Measurements from ENCODE around the gene SUSD3.

Gene SUSD3

DNA sequence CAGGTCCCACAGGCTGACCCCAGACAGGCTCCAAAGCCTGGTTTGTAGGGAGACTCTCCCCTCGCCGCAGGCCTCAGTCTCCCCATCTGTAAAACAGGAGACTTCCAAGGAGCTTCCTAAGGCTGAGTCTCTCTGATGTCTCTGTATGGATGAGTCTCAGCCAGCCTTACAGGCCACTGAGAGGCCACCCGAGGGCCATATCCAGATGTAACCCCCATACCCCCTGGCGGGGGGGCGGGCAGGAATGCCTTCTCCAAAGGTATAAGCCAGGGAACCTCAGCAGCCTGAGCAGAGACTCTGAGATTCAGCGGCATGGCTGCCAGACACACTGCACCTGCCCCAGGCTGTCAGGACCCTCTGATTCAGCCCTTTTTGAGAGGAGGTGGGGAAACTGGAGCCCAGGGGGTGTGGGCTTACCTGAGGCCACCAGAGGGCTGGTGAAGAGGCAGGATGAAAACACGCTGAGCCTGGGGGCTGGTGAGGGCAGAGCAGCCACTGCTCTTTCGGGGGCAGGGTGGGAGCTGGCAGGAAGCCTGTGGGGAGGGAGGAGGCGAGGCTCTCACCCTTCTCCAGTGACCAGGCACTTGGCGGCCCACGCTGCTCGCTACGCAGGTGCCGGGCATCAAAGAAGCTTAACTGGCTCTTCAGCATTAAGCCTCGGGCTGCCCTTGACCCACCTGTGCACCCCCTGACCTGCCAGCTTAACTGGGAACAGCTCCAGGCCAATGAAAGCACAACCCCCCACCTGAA is 5.5 kb upstream of the SUSD3 start:
- no peak for DNase-seq (ENCODE audit: low read depth)

DNA sequence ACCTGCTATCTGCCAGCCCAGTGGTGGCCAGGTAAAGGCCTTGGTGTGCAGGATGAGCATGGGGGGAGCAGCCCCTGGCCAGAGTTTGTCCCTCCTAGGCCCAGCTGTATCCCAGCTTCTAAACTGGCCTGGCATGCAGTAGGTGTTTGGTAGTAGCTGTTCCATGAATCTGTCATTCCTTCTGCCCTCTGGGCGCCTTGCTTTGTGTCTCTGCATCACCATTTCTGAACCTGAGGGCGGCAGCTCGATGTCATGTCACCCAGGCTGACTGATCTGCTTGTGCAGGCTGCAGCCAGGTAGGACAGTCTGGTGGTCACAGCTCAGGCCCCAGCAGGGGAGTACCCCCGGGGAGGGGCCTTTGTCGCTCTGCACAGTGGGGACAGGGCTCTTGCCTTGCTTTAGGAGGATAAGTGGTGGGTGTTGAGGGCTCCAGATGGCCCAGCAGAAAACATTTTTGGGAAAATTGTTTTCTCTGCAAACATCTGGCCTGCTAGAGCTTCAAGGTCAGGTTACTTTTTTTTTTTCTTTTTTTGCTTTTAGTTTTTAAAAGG is 4.6 kb upstream of the SUSD3 start:
- DNase-seq (ENCODE audit: low read depth) = no peak

DNA sequence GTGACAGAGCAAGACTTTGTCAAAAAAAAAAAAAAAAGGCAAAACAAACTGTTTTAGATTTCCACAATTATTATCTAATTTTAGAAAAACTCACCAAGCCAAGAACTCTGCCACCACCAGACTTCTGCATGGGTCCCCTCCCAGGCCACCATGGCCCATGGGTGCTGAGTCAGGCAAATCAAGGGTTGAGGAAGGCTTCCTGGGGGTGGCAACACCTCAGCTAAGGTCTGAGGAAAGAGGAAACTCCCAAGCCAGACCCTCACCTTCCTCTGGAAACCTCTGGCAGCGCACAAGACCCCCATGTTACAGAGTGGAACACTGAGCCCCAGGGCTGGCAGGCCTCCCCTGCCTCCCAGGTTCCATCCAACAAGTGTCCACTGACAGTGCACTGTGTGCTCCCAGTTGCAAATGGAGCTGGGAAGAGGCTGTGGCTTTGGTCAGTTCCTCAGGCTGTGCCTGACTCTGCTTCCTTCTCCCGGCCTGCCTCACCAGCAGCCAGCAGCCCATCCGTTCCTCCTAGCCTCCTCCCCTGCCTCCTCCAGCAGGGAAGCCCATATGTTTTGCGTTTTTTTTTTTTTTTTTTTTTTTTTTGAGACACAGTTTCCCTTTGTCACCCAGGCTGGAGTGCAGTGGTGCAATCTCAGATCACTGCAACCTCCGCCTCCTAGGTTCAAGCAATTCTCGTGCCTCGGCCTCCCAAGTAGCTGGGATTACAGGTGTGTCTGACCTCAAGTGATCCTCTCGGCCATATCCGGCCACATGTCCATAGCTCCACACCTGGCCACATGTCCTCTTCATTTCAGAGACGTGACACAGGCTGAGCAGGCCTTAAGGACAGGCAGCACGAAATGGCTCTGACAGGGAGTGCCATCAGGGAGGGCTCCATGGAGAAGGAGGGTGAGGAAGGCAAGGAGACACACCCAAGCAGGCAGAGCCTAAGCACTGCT is 3.5 kb upstream of the SUSD3 start:
- DNase-seq (ENCODE audit: low read depth) = no peak

DNA sequence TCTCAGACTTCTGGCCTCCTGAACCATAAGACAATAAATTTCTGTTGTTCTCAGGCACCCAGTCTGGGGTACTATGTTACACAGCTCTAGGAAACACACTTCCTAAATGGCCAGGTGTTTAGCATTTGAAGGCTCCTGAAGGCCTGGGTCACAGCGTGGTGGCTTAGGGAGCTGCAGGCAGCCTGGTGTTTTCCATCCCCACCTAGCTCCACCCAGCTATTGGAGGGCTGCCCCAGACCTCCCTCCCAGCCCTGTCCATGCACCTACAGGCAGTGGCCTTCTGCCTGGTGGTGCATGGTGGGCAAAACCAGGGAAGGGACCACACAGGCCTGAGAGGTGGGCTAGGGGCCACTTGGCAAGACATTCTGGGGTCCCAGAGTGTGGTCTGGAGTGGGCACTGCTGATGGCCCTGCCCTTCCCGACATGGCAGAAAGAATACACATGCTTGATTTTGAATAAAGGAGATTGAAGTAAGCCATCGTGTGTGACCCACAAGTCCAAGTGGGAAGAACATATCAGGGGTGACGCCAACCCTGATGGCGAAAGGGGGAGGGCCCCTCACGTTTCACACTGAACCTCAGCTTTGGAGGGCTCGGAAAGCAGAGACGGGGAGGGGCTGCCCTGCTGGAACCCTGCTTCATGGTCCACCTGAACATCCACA is 1.3 kb upstream of the SUSD3 start:
- no peak for DNase-seq (ENCODE audit: low read depth)

DNA sequence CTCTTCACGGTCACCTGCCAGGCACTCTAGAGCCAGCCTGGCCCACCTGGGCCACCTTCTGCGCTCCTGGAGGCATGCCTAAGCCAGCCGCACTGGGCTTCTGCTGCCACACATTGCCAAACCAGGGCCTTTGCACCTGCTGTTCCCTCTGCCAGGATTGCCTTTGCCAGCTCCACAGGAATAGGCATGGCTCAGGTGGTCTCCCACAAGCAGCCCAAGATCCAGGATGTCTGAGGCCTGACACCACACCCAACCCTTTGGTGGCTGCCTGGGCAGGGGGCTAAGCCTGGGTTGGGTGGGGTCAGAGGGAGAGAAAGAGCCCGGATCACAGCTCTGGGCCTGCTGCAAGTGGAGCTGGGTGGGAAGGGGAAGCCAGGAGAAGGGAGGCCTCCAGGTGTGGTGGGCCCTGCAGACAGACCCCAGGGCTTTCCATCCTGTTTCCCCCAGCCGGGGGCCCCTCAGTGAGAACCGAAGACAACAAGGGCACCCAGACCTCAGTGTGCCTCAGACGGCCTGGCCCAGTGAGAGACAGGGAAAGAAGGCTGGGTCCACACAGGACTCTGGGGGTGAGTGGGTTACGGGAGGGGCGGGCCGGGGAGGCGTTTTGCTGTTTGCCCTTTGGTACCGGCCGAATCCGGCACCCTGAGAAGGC is 672 bp upstream of the SUSD3 start:
- no peak for DNase-seq (ENCODE audit: low read depth)

DNA sequence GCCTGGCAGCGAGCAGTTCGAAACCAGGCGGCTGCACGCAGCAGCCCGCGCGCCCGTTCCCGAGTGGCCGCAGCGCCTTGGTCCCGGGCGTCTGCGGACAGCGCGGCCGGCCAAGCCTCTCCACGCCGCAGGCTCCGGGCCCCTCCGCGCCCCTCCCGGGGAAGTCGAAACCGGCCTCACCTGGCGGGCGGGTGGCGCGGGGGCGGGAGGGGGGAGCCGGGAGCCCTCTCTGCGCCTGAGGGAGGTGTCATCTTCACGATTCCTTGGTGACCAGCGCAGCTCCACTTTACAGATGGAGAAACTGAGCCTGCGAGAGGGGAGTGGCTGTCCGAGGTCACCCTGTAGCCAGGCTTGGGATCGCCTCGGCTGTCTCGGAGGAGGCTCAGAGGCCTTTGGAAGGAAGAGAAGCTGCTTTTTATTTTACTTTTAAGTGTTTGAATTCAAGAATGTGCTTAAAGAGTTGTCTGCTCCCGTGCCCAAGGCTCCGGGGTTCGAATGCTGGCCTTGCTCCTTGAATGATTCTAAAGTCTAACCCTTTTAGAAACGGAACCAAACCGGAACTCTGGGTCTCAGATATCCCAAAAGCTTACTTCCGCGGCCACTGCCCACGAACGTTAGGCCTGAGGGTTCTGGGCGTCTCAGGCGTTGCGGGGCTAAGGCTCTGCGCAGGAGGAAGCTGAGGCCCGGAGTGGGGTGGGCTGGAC is 662 bp downstream of the SUSD3 start:
- DNase-seq (ENCODE audit: low read depth) = no peak

DNA sequence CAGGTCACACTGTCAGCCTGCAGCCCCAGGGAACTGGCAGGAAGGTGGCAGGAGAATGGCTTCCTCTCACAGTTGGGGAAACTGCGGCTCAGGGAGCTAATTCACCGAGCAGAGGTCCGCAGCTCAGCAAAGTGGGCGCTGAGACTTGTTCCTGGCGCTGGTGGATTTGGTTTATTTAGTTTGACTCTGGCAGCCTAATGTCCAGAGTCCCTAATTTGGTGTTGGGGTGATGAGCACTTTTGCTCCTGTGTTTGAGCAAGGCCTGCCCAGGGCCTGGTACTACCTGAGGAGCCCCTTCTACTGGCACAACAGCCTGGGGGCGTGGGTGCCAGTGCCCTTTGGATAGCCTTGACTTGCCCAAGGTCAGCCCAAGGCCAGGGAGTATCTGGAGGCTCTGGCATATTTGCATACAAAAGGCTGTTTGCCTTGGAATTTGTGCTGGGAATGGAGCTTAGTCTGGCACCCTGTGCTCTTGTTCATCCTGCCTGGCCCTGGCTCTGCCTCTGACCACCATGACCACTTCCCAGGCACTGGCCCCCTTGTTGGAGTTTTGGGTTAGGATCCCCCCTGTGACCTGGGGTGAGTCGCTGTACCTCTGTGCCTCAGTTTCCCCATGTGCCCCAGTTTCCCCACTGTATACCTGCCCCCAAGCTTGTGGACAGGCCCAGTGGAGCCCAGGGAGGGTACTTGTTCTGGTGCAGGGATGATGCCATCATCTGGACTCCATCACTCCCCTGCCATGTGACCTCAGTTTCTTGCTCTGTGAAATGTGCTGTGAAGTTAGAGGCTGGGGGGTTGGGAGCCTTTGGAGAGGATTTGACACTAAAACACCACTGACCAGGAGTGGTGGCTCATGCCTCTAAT is 1.4 kb downstream of the SUSD3 start:
- DNase-seq (ENCODE audit: low read depth) = no peak

DNA sequence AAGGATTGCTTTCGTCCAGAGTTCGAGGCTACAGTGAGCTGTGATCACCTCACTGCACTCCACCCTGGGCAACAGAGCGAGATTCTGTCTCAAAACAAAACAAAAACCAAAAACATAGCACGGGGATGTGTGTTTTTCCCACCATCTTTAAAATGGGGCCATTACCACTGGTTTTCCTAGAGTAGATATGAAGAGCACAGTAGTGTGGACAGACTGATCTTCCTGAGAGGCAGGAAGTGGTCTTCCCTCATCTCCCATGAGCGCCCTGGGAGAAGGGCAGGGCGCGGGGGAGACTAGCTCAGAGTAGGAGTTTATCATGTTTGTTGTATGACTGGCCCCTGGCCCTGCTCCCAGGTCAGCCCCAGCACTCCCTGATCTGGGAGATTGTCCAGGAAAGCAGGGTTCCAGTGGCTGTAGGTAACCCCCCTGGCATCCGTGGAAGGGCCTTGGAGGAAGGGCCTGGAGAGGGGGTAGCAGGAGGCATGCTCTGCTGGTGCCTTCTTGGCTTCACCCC is 2.3 kb downstream of the SUSD3 start:
- DNase-seq (ENCODE audit: low read depth) = no peak

DNA sequence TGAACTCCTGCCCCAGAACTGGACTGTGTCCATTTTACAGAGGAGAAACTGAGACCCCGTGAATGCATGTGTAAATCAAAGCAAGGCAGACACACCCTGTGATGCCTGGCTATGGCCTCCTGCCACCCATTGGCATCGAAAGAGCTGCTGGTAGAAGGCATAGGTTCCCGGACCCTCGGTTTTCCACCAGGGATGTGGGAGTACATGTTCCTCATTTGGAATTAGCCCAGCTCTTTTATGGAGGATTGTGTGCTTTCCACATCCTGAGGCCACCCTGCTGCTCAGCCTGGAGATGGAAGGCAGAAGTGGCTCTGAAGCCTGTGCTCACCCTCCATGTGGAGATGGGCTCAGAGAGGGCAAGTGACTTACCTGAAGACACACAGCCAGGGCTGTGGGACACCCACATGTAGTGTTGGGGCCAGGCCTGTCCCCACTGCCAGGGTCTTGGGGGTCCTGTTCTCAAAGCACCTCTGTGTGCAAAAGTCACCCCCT is 2.8 kb downstream of the SUSD3 start:
- DNase-seq (ENCODE audit: low read depth) = no peak

DNA sequence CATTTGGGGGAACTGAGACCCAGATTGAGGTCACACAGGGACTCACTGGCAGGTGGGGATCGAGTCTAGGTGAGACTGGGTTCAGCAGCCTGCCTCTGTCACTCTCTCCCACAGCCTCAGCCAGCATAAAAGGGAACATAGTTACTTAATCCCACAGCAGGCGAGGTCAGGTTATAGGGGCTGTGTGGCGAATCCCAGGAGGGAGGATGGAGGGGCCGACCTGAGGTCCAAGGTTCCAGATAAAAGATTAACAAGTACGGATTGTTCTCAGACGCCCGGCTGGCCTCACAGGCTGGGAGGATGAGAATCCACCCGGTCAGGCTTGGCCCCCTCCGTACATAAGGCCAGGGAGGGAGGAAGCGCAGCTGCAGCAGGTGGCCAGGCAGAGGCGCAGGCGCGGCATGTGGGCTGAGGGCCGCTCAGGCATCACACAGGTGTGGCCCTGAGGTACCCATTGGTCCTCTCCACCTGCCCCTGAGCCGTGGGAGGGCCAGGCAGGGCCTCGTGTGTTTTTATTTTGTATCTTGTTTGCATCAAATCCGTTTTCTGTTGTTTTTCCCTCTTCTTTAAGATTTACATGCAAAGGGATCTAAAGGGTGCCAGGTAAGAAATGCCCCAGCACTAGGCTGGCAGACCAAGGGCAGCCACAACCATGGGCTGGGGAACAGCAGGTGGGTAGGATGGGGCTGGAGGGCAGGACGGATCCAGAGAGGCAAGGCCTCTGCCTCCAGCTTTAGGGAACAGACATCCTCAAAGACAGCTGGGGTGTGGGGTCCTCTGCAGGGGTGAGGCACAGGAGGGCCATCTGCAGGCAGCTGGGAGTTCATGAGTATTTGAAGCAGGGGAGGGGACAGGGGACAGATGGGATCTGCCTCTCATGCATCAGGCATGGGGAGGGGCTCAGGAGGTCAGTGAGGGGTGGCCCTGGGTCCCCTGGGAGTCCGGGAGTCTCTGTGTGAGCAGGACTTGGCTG is 3.6 kb downstream of the SUSD3 start:
- no peak for DNase-seq (ENCODE audit: low read depth)

DNA sequence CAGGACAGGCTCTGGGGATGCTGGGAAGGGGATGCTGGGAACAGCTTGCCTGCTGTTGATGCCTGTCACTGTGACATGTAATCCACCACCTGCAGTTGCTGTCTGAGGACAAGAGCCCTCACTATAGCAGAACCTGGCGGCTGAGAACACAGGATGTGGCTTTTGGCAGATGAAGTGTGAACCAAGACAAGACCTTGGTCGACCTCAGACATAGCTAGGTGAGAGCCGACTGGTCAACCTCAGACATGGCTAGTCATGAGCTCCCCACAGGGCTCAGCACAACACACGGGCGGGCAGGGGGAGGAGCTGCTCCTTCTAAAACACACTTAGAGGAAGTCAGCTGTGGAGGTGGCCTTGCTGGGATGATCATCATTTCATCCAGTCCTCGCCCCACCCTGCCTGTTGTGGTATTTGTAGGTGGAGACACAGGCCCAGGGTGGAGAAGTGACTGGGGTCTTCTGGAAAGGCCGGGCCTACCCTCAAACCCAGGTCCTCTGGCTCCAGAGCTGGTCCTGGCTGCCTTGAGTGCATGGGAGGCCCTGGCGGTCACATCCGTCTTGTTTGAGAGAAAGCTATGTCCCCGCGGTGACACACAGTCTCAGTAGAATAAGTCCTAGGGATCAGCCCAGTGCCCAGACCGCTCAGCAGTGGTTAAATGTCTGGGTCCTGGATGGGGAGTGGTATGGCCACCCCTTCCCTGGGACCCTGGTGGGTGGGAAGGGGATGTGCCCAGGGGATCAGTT is 6.1 kb downstream of the SUSD3 start:
- no peak for DNase-seq (ENCODE audit: low read depth)

DNA sequence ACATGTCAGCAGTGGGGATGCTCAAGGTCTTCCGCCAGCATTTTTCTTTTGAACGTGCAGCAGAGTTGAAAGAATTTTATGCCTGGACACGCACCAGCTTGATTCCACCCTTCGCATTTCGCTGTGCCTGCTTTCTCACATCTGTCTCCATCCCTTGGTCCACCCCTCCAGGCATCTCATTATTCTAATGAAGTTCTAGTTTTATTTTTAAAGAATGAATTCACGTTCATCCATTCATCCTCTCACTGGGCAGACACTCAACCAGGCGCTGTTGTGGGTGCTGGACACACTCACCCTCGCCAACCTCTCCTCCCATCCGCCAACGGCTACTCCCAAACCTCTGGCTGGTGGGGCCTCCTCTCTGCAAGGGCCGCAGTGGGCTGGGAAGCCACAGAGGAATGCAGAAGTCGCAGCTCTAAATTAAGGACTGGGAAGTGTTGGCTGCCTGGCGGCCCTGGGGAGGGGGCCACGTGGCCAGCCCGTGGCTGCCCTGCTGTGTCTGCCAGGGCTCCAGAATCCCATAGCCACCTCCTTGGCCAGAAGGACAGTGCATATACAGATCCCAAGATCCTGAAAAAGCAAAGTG is 6.7 kb downstream of the SUSD3 start:
- DNase-seq (ENCODE audit: low read depth) = no peak

DNA sequence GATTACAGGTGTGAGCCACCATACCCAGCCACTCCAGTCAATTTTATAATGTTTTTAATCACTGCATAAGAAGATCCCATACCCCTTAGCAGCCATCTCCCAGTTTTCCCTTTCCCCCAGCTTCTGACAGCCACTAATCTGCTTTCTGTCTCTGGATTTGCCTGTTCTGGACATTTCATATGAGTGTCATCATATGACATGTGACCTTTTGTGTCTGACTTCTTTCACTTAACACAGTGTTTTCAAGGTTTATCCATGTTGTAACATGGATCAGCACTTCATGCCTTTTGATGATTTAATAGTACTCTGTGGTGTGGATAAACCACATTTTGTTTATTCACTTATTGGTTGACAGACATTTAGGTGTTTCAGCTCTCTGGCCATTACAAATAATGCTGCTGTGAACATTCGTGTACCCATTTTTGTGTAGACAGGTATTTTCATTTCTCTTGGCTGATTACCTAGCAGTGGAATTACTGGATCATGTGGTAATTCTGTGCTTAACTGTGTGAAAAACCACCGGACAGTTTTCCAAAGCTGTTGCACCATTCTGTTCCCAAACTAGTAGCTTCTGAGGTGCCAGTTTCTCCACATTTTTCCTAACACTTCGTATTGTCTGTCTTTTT is 8.6 kb downstream of the SUSD3 start:
- no peak for DNase-seq (ENCODE audit: low read depth)

DNA sequence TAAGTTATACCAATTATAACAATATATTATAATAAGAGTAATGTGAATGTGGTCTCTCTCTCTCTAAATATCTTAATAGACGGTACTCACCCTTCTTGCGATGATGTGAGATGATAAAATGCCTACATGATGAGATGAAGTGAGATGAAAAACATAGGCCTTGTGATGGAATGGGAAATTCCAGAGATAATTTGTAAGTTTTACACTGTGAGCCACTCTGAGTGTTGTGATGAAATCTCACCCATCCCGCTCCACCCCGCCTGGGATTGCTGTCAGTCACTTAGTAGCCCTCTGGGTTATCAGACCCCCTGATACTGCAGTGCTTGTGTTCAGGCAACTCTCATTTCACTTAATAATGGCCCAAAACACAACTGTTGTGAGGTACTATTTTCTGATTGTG is 10.5 kb downstream of the SUSD3 start:
- no peak for DNase-seq (ENCODE audit: low read depth)

DNA sequence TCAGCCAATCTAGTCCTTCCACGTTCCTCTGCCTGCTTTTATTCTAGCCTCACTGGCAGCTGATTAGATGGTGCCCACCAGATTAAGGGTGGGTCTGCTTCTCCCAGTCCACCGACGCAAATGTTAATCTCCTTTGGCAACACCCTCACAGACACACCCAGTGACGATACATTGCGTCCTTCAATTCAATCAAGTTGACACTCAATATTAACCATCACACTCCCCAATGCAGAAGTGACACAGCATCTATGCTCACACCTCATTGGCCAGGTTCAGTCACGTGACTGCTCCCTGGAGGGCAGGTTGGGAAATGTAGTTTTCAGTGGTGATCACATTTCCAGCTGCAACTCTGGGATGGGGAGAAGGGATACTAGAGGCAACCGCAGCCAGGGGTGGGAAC is 13.0 kb downstream of the SUSD3 start:
- no peak for DNase-seq (ENCODE audit: low read depth)

DNA sequence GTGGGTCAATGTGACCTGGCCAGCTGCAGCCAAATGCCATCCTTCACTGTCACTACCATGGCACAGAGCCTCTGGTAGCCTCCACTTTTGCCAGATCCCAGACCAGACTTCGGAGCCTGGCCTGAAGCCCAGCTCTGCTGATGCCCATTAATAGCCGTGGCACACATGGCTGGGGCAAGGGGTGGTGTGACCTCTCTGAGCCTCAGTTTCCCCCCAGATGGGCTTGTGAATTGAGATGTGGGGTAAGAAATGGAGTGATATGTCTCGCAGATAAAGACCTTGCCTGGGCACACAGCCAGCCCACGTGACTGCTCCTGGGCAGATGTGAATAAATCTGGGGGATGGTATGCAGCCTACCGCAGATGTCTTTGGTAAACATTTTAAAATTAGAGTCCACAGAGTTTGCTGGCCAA is 13.9 kb downstream of the SUSD3 start:
- no peak for DNase-seq (ENCODE audit: low read depth)
